Progenitor cell of endocrine pancreas (in vitro differentiated cells): Measurements from ENCODE around the gene BST2. TPM values are rescaled to one million over a fixed set of nuclear protein-coding genes. Genes with fewer than 3 reads are reported as not detected.

Source experiments
- DNase-seq: peaks from one replicate; pipeline ENCODE4 v3.0.0; 2021; ENCODE audit warnings: low spot score; ENCODE audit not compliant: unreplicated experiment
- H3K27ac Mint-ChIP-seq: 2 replicates; pipeline ENCODE4 v1.8.0; 2021; ENCODE audit warnings: mild to moderate bottlenecking, moderate library complexity, mixed read lengths
- H3K27me3 Mint-ChIP-seq: 2 replicates; pipeline ENCODE4 v1.8.0; 2021; ENCODE audit warnings: mixed read lengths
- H3K36me3 Mint-ChIP-seq: 2 replicates; pipeline ENCODE4 v1.8.0; 2022; ENCODE audit warnings: mixed read lengths; ENCODE audit not compliant: insufficient read depth
- H3K4me1 Mint-ChIP-seq: 2 replicates; pipeline ENCODE4 v1.8.0; 2021; ENCODE audit warnings: low read depth, mixed read lengths
- H3K4me3 Mint-ChIP-seq: 2 replicates; pipeline ENCODE4 v1.8.0; 2021; ENCODE audit warnings: low read depth, mild to moderate bottlenecking, moderate library complexity, mixed read lengths
- H3K9me3 Mint-ChIP-seq: 2 replicates; pipeline ENCODE4 v1.8.0; 2021; ENCODE audit warnings: low read depth, mixed read lengths
- CTCF ChIP-seq: fragments of 200-600 bp; sonication (generic); IDR thresholded peaks from one replicate; pipeline ENCODE4 v1.5.0; 2021; ENCODE audit warnings: antibody characterized with exemption, mild to moderate bottlenecking; ENCODE audit not compliant: unreplicated experiment
- total RNA-seq: library from RNA; stranded (reverse); gene quantifications from 2 replicates; pipeline ENCODE4 v1.2.1, GENCODE V29; 2021

The BST2 gene
- total RNA-seq, 1 donor from 2014 or later, result 0.67 TPM

- H3K9me3 Mint-ChIP-seq, result no peaks in the 10 kb centered on the region
- H3K36me3 Mint-ChIP-seq, result no peaks in the 10 kb centered on the region
- peaks cover 14% of the 10 kb centered on the region for H3K27me3 Mint-ChIP-seq
- no peaks in the 10 kb centered on the region for H3K4me1 Mint-ChIP-seq
- no peak for TF ChIP-seq CTCF
- DNase-seq, result no peak
- no peak overlapping the region for H3K4me3 Mint-ChIP-seq
- no peak overlapping the region for H3K27ac Mint-ChIP-seq
These were observed 47.7 kb downstream of the BST2 start for GRCh38 chr19:17357724-17358123.

GRCh38 chr19:17357078-17357666, 48.3 kb downstream of the BST2 start:
- Mint-ChIP-seq H3K27me3 (peaks cover 10% of the 10 kb centered on the region), H3K27ac (no peak overlapping the region), H3K4me3 (no peak overlapping the region), H3K36me3 (no peaks in the 10 kb centered on the region), H3K9me3 (no peaks in the 10 kb centered on the region), H3K4me1 (no peaks in the 10 kb centered on the region)
- TF ChIP-seq CTCF, result no peak
- DNase-seq, result no peak

- no peak for TF ChIP-seq CTCF
- no peak overlapping the region for H3K4me3 Mint-ChIP-seq
- H3K36me3 Mint-ChIP-seq, result no peaks in the 10 kb centered on the region
- H3K4me1 Mint-ChIP-seq, result no peaks in the 10 kb centered on the region
- no peak overlapping the region for H3K27ac Mint-ChIP-seq
- no peaks in the 10 kb centered on the region for H3K9me3 Mint-ChIP-seq
- peaks cover 22% of the 10 kb centered on the region for H3K27me3 Mint-ChIP-seq
- no peak for DNase-seq
These were observed 52.0 kb downstream of the BST2 start for GRCh38 chr19:17353386-17353785.

Other genes with a start within 250 kb of the BST2 start
- gene USE1, start 190.3 kb downstream of the BST2 start, total RNA-seq, result 23.6 and 27.2 TPM in 2 replicates
- 20.1 and 21.8 TPM in 2 replicates for gene OCEL1, start 179.4 kb downstream of the BST2 start, total RNA-seq
- gene NR2F6, start 159.7 kb downstream of the BST2 start, total RNA-seq, result 134 and 150 TPM in 2 replicates
- 0.38 and 0.51 TPM in 2 replicates for gene USHBP1, start 140.9 kb downstream of the BST2 start, total RNA-seq
- gene BABAM1, start 138.2 kb downstream of the BST2 start, total RNA-seq, result 93.4 and 113 TPM in 2 replicates
- gene ANKLE1, start 123.7 kb downstream of the BST2 start, total RNA-seq, result 6.4 and 8.1 TPM in 2 replicates
- gene ABHD8, start 102.2 kb downstream of the BST2 start, total RNA-seq, result 16.2 and 16.9 TPM in 2 replicates
- 54.0 and 54.4 TPM in 2 replicates for gene MRPL34, start 99.8 kb downstream of the BST2 start, total RNA-seq
- 38.6 and 41.4 TPM in 2 replicates for gene DDA1, start 96.1 kb downstream of the BST2 start, total RNA-seq
- 45.2 and 45.3 TPM in 2 replicates for gene ANO8, start 70.8 kb downstream of the BST2 start, total RNA-seq
- gene GTPBP3, start 68.1 kb downstream of the BST2 start, total RNA-seq, result 44.5 and 46.9 TPM in 2 replicates
- 0.12 and 0.42 TPM in 2 replicates for gene PLVAP, start 28.3 kb downstream of the BST2 start, total RNA-seq
- gene CCDC194, start 11.4 kb downstream of the BST2 start, total RNA-seq, result not detected in 2 replicates
- 50.7 and 56.6 TPM in 2 replicates for gene MVB12A, start 14.4 kb upstream of the BST2 start, total RNA-seq
- 3.6 and 4.5 TPM in 2 replicates for gene TMEM221, start 43.0 kb upstream of the BST2 start, total RNA-seq
- not detected in 2 replicates for gene NXNL1, start 55.3 kb upstream of the BST2 start, total RNA-seq
- 16.7 and 19.8 TPM in 2 replicates for gene SLC27A1, start 64.9 kb upstream of the BST2 start, total RNA-seq
- 102 and 107 TPM in 2 replicates for gene PGLS, start 106.0 kb upstream of the BST2 start, total RNA-seq
- gene COLGALT1, start 150.0 kb upstream of the BST2 start, total RNA-seq, result 53.6 and 54.3 TPM in 2 replicates